H1 (cell line): ENCODE results near the gene ABHD12. TPM values are rescaled to one million over a fixed set of nuclear protein-coding genes. Genes with fewer than 3 reads are reported as not detected.
A peak's percentile ranks its signal among the peaks of the same experiment; 100 is the strongest.

Experiments used
- CTCF ChIA-PET: fragments of 300-600 bp; sonication (Branson Sonifier 250); formaldehyde crosslinking; loops from one replicate; lab custom pipeline; 2021; ENCODE audit not compliant: partially characterized antibody; lab: Charles Lee
- POLR2A ChIA-PET: fragments of 300-600 bp; sonication (Branson Sonifier 250); formaldehyde crosslinking; loops from one replicate; lab custom pipeline; 2021; ENCODE audit warnings: inconsistent platforms; ENCODE audit not compliant: partially characterized antibody; lab: Charles Lee
- DNase-seq, 2 experiments: peaks; one replicate each; pipeline versions ENCODE4 v3.0.0 to v3.0.0-alpha.2; 2010 to 2022; ENCODE audit warnings: low spot score in 2 of 2, low read depth in 1 of 2, mixed read lengths in 1 of 2
- FAIRE-seq: peaks from 2 replicates; lab custom pipeline; 2011; peaks lifted over from hg19 to GRCh38; lab: Jason Lieb, UNC
- H2AFZ ChIP-seq: 2 replicates; pipeline ENCODE4 v1.8.1; 2012; ENCODE audit warnings: low read length, inconsistent platforms
- H2AK5ac ChIP-seq: 2 replicates; pipeline ENCODE4 v1.6.1; 2013; ENCODE audit warnings: low read depth, low read length
- H2BK120ac ChIP-seq: replicated peaks from 2 replicates; pipeline ENCODE3; 2013; ENCODE audit warnings: low read depth, low read length, inconsistent platforms
- H2BK12ac ChIP-seq: 2 replicates; pipeline ENCODE4 v1.6.1; 2013; ENCODE audit warnings: low read depth, low read length
- H2BK15ac ChIP-seq: 2 replicates; pipeline ENCODE4 v1.6.1; 2013; ENCODE audit warnings: low read length
- H2BK20ac ChIP-seq: 2 replicates; pipeline ENCODE4 v1.6.1; 2013; ENCODE audit warnings: low read length
- H2BK5ac ChIP-seq: 2 replicates; pipeline ENCODE4 v1.6.1; 2013; ENCODE audit warnings: low read depth, low read length
- H3K14ac ChIP-seq: 2 replicates; pipeline ENCODE4 v1.6.1; 2013; ENCODE audit warnings: inconsistent platforms; ENCODE audit not compliant: insufficient read length
- H3K18ac ChIP-seq: 2 replicates; pipeline ENCODE4 v1.6.1; 2013; ENCODE audit warnings: low read length; ENCODE audit errors: extremely low read depth
- H3K23ac ChIP-seq: 2 replicates; pipeline ENCODE4 v1.6.1; 2013; ENCODE audit warnings: inconsistent platforms; ENCODE audit not compliant: insufficient read length
- H3K23me2 ChIP-seq: 2 replicates; pipeline ENCODE4 v1.6.1; 2013; ENCODE audit warnings: low read depth, low read length
- H3K27ac ChIP-seq: 2 replicates; pipeline ENCODE4 v1.6.1; 2011; ENCODE audit warnings: low read depth, low read length, inconsistent platforms
- H3K27me3 ChIP-seq, 4 experiments: replicated peaks in 1 of 4; 1 replicate in 1 of 4; 2 replicates in 3 of 4; pipeline versions ENCODE4 v1.6.1 to v1.8.1; 2011 to 2013; ENCODE audit warnings: low read length in 3 of 4, mild to moderate bottlenecking in 3 of 4, inconsistent platforms in 2 of 4, mixed read lengths in 2 of 4, moderate library complexity in 1 of 4; ENCODE audit not compliant: control insufficient read depth in 3 of 4, insufficient read depth in 3 of 4; ENCODE audit errors: extremely low read depth in 1 of 4
- H3K36me3 ChIP-seq, 4 experiments: 2 replicates each; pipeline versions ENCODE4 v1.6.1 to v1.8.1; 2011 to 2013; ENCODE audit warnings: mild to moderate bottlenecking in 4 of 4, low read length in 3 of 4, moderate library complexity in 2 of 4, control low read depth in 1 of 4, inconsistent platforms in 1 of 4; ENCODE audit not compliant: insufficient read depth in 4 of 4, control insufficient read depth in 2 of 4
- H3K4ac ChIP-seq: replicated peaks from 2 replicates; pipeline ENCODE3; 2013; ENCODE audit warnings: low read length, low read depth, mixed read lengths, inconsistent platforms; ENCODE audit not compliant: insufficient read length
- H3K4me1 ChIP-seq, 4 experiments: replicated peaks in 1 of 4; 1 replicate in 1 of 4; 2 replicates in 3 of 4; pipeline versions ENCODE4 v1.6.1 to v1.8.1; 2011 to 2013; ENCODE audit warnings: low read length in 3 of 4, inconsistent platforms in 2 of 4, mixed read lengths in 1 of 4; ENCODE audit not compliant: insufficient read depth in 4 of 4, control insufficient read depth in 3 of 4
- H3K4me2 ChIP-seq, 2 experiments: 2 replicates each; pipeline versions ENCODE4 v1.6.1 to v1.8.1; 2011 to 2013; ENCODE audit warnings: low read depth in 2 of 2, low read length in 2 of 2, control low read depth in 1 of 2, inconsistent platforms in 1 of 2, mild to moderate bottlenecking in 1 of 2; ENCODE audit not compliant: insufficient read depth in 1 of 2
- H3K4me3 ChIP-seq, 4 experiments: fragments of 200-600, 300-600 bp in 1 of 4; sonication (generic), shearing (Covaris generic), sonication (Bioruptor Twin) in 1 of 4; 2 replicates each; pipeline versions ENCODE4 v1.5.1 to v1.8.1; 2011 to 2016; ENCODE audit warnings: low read length in 4 of 4, low read depth in 3 of 4, control low read depth in 2 of 4, inconsistent platforms in 2 of 4, mild to moderate bottlenecking in 2 of 4, mixed read lengths in 1 of 4, moderate library complexity in 1 of 4; ENCODE audit not compliant: insufficient read depth in 2 of 4; ENCODE audit errors: extremely low read depth in 1 of 4
- H3K56ac ChIP-seq: replicated peaks from 2 replicates; pipeline ENCODE3; 2013; ENCODE audit warnings: low read depth, mild to moderate bottlenecking, mixed read lengths, low read length, inconsistent platforms; ENCODE audit not compliant: insufficient read length
- H3K79me1 ChIP-seq: 2 replicates; pipeline ENCODE4 v1.6.1; 2013; ENCODE audit warnings: low read depth, low read length, control low read depth
- H3K79me2 ChIP-seq, 2 experiments: 2 replicates each; pipeline versions ENCODE4 v1.6.1 to v1.8.1; 2012 to 2013; ENCODE audit warnings: low read length in 2 of 2, mild to moderate bottlenecking in 2 of 2, inconsistent platforms in 1 of 2; ENCODE audit not compliant: insufficient read depth in 2 of 2, control insufficient read depth in 1 of 2
- H3K9ac ChIP-seq, 4 experiments: replicated peaks in 1 of 4; 1 replicate in 1 of 4; 2 replicates in 3 of 4; pipeline versions ENCODE4 v1.6.1 to v1.8.1; 2011 to 2013; ENCODE audit warnings: low read depth in 3 of 4, low read length in 3 of 4, control low read depth in 2 of 4, mild to moderate bottlenecking in 2 of 4, moderate library complexity in 2 of 4, inconsistent platforms in 1 of 4; ENCODE audit errors: extremely low read depth in 1 of 4
- H3K9me3 ChIP-seq, 2 experiments: 2 replicates each; pipeline versions ENCODE4 v1.6.1 to v1.8.1; 2012 to 2013; ENCODE audit warnings: mild to moderate bottlenecking in 2 of 2, moderate library complexity in 2 of 2, control low read depth in 1 of 2, inconsistent platforms in 1 of 2, low read depth in 1 of 2, low read length in 1 of 2, mixed read lengths in 1 of 2; ENCODE audit not compliant: insufficient read depth in 2 of 2
- H4K20me1 ChIP-seq, 2 experiments: replicated peaks in 1 of 2; 2 replicates each; pipeline versions ENCODE3 to v1.8.1; 2011 to 2013; ENCODE audit warnings: inconsistent platforms in 2 of 2, low read length in 2 of 2, mild to moderate bottlenecking in 1 of 2; ENCODE audit not compliant: insufficient read depth in 2 of 2, control insufficient read depth in 1 of 2
- H4K5ac ChIP-seq: 2 replicates; pipeline ENCODE4 v1.6.1; 2013; ENCODE audit warnings: low read length, low read depth, mixed read lengths, inconsistent platforms; ENCODE audit not compliant: insufficient read length
- H4K8ac ChIP-seq: 2 replicates; pipeline ENCODE4 v1.8.0; 2013; ENCODE audit warnings: mild to moderate bottlenecking, moderate library complexity, low read length, inconsistent platforms; ENCODE audit not compliant: insufficient read depth; ENCODE audit errors: extremely low read depth
- H4K91ac ChIP-seq: replicated peaks from 2 replicates; pipeline ENCODE3; 2013; ENCODE audit warnings: low read length, mixed read lengths, inconsistent platforms; ENCODE audit not compliant: insufficient read length
- SAP30 ChIP-seq: fragments of 300-600 bp; sonication (generic); IDR thresholded peaks from 2 replicates; pipeline ENCODE4 v1.7.1; 2012; ENCODE audit warnings: low read length, moderate library complexity, mild to moderate bottlenecking, inconsistent platforms; ENCODE audit not compliant: insufficient read depth, insufficient replicate concordance
- TAF1 ChIP-seq: IDR thresholded peaks from 2 replicates; pipeline ENCODE4 v1.6.1; 2011; ENCODE audit warnings: mild to moderate bottlenecking, low read depth, low read length
- WGBS, 2 experiments: shearing (Covaris generic) in 1 of 2; methylation state at CpG; one replicate each; pipeline versions ENCODE4 v1.1.6 to v1.1.7; 2013 to 2015; ENCODE audit warnings: low lambda C conversion rate in 2 of 2, mixed read lengths in 2 of 2, inconsistent platforms in 1 of 2, low coverage in 1 of 2, missing lambda C conversion rate in 1 of 2; ENCODE audit not compliant: insufficient replicate concordance in 2 of 2, insufficient coverage in 1 of 2, insufficient read length in 1 of 2; ENCODE audit errors: extremely low coverage in 1 of 2, missing lambda C conversion rate in 1 of 2; 5-methylcytosine and 5-hydroxymethylcytosine counted together
- polyA plus RNA-seq, 7 experiments: library from polyadenylated mRNA; depleted of rRNA in 3 of 7; stranded (reverse) in 5 of 7; unstranded in 2 of 7; fragments of >200 nt in 5 of 7; fragments of 200-250 nt in 2 of 7; gene quantifications; 1 replicate in 5 of 7; 2 replicates in 1 of 7; 4 replicates in 1 of 7; pipeline versions ENCODE4 v1.2.1 to v1.2.3, GENCODE V29; 2011 to 2013; ENCODE audit warnings: missing spikeins in 2 of 7, mixed read lengths in 2 of 7
- total RNA-seq: library from RNA; stranded (reverse); fragmentation: NEBNext Ultra II Directional; extraction: Animal tissue kit (Norgen Biotek cat#: 25700); gene quantifications from 2 replicates; pipeline ENCODE4 v1.2.1, GENCODE V29; 2021

The ABHD12 gene
- total and polyA plus RNA-seq, 2 of the 8 experiments (the other 6 are each of a cell fraction or from before 2014, with no cell fraction given), result 31.3 to 59.5 TPM

DNA sequence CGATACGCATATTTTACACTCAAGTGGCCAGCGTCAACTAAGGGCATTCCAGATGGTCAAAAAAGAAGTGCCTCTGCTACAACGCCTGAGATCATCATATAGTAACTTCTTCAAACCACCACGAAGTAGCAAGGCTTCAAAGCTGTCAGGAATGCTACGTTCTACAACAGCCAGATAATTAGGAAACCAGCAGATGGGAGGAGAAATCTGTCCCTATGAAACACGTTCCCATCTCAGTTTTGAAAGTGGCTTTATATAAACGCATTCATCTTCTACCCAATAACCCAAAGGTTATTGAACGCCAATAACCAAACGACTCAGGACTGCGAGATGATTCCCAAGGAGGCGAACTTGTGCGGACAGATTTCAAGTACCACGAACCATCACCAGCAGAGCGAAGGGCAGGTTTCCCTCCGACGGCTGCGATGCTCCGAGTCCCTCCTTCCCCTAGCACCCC lies 1.2 kb downstream of the ABHD12 start:
- no peak overlapping the region for H2BK15ac ChIP-seq
- no peak overlapping the region for H2BK12ac ChIP-seq
- POLR2A ChIA-PET, result interaction anchor here (0.6 kb wide), 1 partner anchor 230 kb away, joined by 3 read pairs; no protein-coding TSS in a partner anchor
- H3K27ac ChIP-seq, result no peak overlapping the region
- DNase-seq (no peak), FAIRE-seq (no peak)
- no peak overlapping the region for H2BK5ac ChIP-seq
- H3K23ac ChIP-seq, result peak overlapping the region; percentile 1
- H3K56ac ChIP-seq, result no peak overlapping the region
- peak overlapping the region; percentile 54 to 95 (median 58) for H3K4me3 ChIP-seq
- H2BK20ac ChIP-seq, result no peak overlapping the region
- H3K14ac ChIP-seq, result no peak overlapping the region
- no peak overlapping the region for H4K5ac ChIP-seq
- no peaks in the 10 kb centered on the region for H3K27me3 ChIP-seq
- peak overlapping the region in 3 of 4 experiments; percentile 76 to 86 (median 82); a peak in 5 of 7 replicates for H3K9ac ChIP-seq
- no peak overlapping the region for H4K91ac ChIP-seq
- no peak overlapping the region; the same call in 1 of the 2 replicates for H4K8ac ChIP-seq
- no peak overlapping the region for H2BK120ac ChIP-seq
- CTCF ChIA-PET, result no interaction called here
- peak overlapping the region; percentile 82 to 94 for H3K4me2 ChIP-seq
- H2AFZ ChIP-seq, result no peak overlapping the region
- H3K79me1 ChIP-seq, result peaks cover 6% of the 10 kb centered on the region; the same call in 1 of the 2 replicates
- peaks cover 4 to 6% of the 10 kb centered on the region in 2 experiments for H4K20me1 ChIP-seq
- 12% methylated on average over 17 of the region's 19 CpGs; no CpG with 5 or more reads in 1 of the 2 experiments for WGBS, 2 experiments
- H3K4ac ChIP-seq, result no peak overlapping the region
- no peak overlapping the region for H2AK5ac ChIP-seq
- H3K36me3 ChIP-seq, result peaks cover 0 to 4% (median 0%) of the 10 kb centered on the region in 4 experiments; a peak in 1 of 8 replicates
- H3K9me3 ChIP-seq, result no peaks in the 10 kb centered on the region
- H3K23me2 ChIP-seq, result peaks cover 8% of the 10 kb centered on the region
- H3K79me2 ChIP-seq, result peaks cover 0 to 52% of the 10 kb centered on the region in 2 experiments; a peak in 2 of 4 replicates
- no peak for TF ChIP-seq SAP30
- no peak for TF ChIP-seq TAF1
- H3K18ac ChIP-seq, result no peak overlapping the region
- H3K4me1 ChIP-seq, result peaks cover 0 to 3% (median 0%) of the 10 kb centered on the region in 4 experiments; a peak in 2 of 7 replicates
